Panc1 (cell line): ENCODE measurements around the gene MBD6.

Experiments
- CTCF ChIP-seq: fragments of 450-650 bp; IDR thresholded peaks from 2 replicates; pipeline ENCODE4 v1.5.1; 2017; ENCODE audit warnings: mild to moderate bottlenecking
- POLR2AphosphoS5 ChIP-seq: IDR thresholded peaks from 2 replicates; pipeline ENCODE4 v1.6.1; 2012; ENCODE audit warnings: mild to moderate bottlenecking, low read depth, low read length, moderate library complexity
- SIN3A ChIP-seq: IDR thresholded peaks from 2 replicates; pipeline ENCODE4 v1.6.1; 2012; ENCODE audit warnings: low read depth, mild to moderate bottlenecking, low read length, moderate library complexity, borderline replicate concordance; ENCODE audit not compliant: insufficient read depth
- TF ChIP-seq, protein P1 (sequence below), 2 experiments: IDR thresholded peaks; 2 replicates each; pipeline ENCODE4 v1.6.1; 2011 to 2012; ENCODE audit warnings: low read depth in 2 of 2, control low read depth in 1 of 2, low read length in 1 of 2, mild to moderate bottlenecking in 1 of 2, moderate library complexity in 1 of 2; ENCODE audit not compliant: insufficient read depth in 1 of 2

DNA sequence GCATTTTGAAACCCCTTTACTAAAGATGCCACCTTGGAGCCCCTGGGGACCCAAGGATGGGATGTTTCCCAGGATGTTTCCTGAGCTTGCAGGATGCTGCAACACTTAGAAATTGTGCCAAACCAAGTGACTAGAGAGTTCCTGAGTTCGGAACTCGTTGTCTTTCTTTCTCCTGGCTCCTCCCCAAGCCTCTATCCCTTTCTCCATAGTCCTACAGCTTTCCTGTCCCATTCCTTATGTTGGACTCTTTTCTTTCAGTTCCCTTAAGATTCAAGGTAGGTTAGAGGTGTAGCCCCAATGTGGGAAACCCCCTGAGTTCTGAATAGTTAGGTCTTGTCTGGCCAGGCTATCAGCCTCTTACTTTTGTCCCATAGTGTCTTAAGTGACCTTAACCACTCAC is 25.9 kb downstream of the MBD6 start:
- no peak for TF ChIP-seq POLR2AphosphoS5
- TF ChIP-seq CTCF, result no peak
- TF ChIP-seq, protein P1, sequence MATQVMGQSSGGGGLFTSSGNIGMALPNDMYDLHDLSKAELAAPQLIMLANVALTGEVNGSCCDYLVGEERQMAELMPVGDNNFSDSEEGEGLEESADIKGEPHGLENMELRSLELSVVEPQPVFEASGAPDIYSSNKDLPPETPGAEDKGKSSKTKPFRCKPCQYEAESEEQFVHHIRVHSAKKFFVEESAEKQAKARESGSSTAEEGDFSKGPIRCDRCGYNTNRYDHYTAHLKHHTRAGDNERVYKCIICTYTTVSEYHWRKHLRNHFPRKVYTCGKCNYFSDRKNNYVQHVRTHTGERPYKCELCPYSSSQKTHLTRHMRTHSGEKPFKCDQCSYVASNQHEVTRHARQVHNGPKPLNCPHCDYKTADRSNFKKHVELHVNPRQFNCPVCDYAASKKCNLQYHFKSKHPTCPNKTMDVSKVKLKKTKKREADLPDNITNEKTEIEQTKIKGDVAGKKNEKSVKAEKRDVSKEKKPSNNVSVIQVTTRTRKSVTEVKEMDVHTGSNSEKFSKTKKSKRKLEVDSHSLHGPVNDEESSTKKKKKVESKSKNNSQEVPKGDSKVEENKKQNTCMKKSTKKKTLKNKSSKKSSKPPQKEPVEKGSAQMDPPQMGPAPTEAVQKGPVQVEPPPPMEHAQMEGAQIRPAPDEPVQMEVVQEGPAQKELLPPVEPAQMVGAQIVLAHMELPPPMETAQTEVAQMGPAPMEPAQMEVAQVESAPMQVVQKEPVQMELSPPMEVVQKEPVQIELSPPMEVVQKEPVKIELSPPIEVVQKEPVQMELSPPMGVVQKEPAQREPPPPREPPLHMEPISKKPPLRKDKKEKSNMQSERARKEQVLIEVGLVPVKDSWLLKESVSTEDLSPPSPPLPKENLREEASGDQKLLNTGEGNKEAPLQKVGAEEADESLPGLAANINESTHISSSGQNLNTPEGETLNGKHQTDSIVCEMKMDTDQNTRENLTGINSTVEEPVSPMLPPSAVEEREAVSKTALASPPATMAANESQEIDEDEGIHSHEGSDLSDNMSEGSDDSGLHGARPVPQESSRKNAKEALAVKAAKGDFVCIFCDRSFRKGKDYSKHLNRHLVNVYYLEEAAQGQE (IDR thresholded peaks at IDR 0.05; ENCODE audit: insufficient read depth in 1 of 2, low read depth in 2 of 2, low read length in 1 of 2), result no peak
- TF ChIP-seq SIN3A, result no peak
